H9 (cell line): ENCODE results near the gene SLC22A6. TPM values are rescaled to one million over a fixed set of nuclear protein-coding genes. Genes with fewer than 3 reads are reported as not detected.

Source experiments
- DNase-seq: peaks from one replicate; pipeline ENCODE4 v3.0.0-alpha.2; 2017
- H2AFZ ChIP-seq: one replicate; pipeline ENCODE4 v1.6.1; 2013; ENCODE audit warnings: mild to moderate bottlenecking, low read length, control low read depth, moderate library complexity
- H2AK5ac ChIP-seq: 2 replicates; pipeline ENCODE4 v1.6.1; 2013; ENCODE audit warnings: low read length, control low read depth, mixed read lengths; ENCODE audit not compliant: insufficient read length
- H2BK120ac ChIP-seq: one replicate; pipeline ENCODE4 v1.6.1; 2013; ENCODE audit warnings: low read depth, mild to moderate bottlenecking, low read length, control low read depth, inconsistent platforms; ENCODE audit not compliant: poor library complexity, severe bottlenecking
- H2BK12ac ChIP-seq: 2 replicates; pipeline ENCODE4 v1.6.1; 2013; ENCODE audit warnings: low read length, control low read depth, mixed read lengths, low read depth; ENCODE audit not compliant: insufficient read length
- H2BK15ac ChIP-seq: 2 replicates; pipeline ENCODE4 v1.6.1; 2013; ENCODE audit warnings: low read depth, low read length, control low read depth
- H2BK20ac ChIP-seq: one replicate; pipeline ENCODE4 v1.6.1; 2013; ENCODE audit warnings: low read depth, mild to moderate bottlenecking, low read length, control low read depth, inconsistent platforms; ENCODE audit not compliant: poor library complexity, severe bottlenecking
- H2BK5ac ChIP-seq: 2 replicates; pipeline ENCODE4 v1.6.1; 2013; ENCODE audit warnings: low read length, control low read depth, mixed read lengths; ENCODE audit not compliant: insufficient read length
- H3K14ac ChIP-seq: 2 replicates; pipeline ENCODE4 v1.6.1; 2013; ENCODE audit warnings: low read length, control low read depth; ENCODE audit not compliant: insufficient read depth
- H3K18ac ChIP-seq: 2 replicates; pipeline ENCODE4 v1.6.1; 2013; ENCODE audit warnings: low read depth, mild to moderate bottlenecking, mixed read lengths, low read length, control low read depth; ENCODE audit not compliant: insufficient read length
- H3K23ac ChIP-seq: 2 replicates; pipeline ENCODE4 v1.6.1; 2013; ENCODE audit warnings: low read length, control low read depth, mixed read lengths, low read depth; ENCODE audit not compliant: insufficient read length
- H3K23me2 ChIP-seq: 2 replicates; pipeline ENCODE4 v1.6.1; 2013; ENCODE audit warnings: low read depth, mild to moderate bottlenecking, mixed read lengths, low read length, control low read depth; ENCODE audit not compliant: insufficient read length, poor library complexity, severe bottlenecking
- H3K27ac ChIP-seq: 2 replicates; pipeline ENCODE4 v1.5.1; 2013; ENCODE audit warnings: low read length, control low read depth, mixed read lengths, low read depth; ENCODE audit not compliant: insufficient read length
- H3K27me3 ChIP-seq: 2 replicates; pipeline ENCODE4 v1.6.1; 2013; ENCODE audit warnings: low read length, control low read depth, inconsistent platforms; ENCODE audit not compliant: insufficient read depth
- H3K4ac ChIP-seq: 2 replicates; pipeline ENCODE4 v1.6.1; 2013; ENCODE audit warnings: low read depth, mild to moderate bottlenecking, control low read depth, inconsistent platforms, low read length, moderate library complexity
- H3K4me1 ChIP-seq: 2 replicates; pipeline ENCODE4 v1.6.1; 2013; ENCODE audit warnings: low read length, control low read depth, inconsistent platforms; ENCODE audit not compliant: insufficient read depth
- H3K4me2 ChIP-seq: 2 replicates; pipeline ENCODE4 v1.6.1; 2013; ENCODE audit warnings: low read length, control low read depth, mixed read lengths; ENCODE audit not compliant: insufficient read length, insufficient read depth
- H3K56ac ChIP-seq: 2 replicates; pipeline ENCODE4 v1.6.1; 2013; ENCODE audit warnings: low read depth, mild to moderate bottlenecking, mixed read lengths, low read length, control low read depth; ENCODE audit not compliant: insufficient read length
- H3K79me1 ChIP-seq: 2 replicates; pipeline ENCODE4 v1.6.1; 2013; ENCODE audit warnings: low read depth, mild to moderate bottlenecking, moderate library complexity, low read length, control low read depth, inconsistent platforms; ENCODE audit not compliant: insufficient read depth, poor library complexity, severe bottlenecking
- H3K79me2 ChIP-seq: 2 replicates; pipeline ENCODE4 v1.6.1; 2013; ENCODE audit warnings: low read length, control low read depth, inconsistent platforms; ENCODE audit not compliant: insufficient read depth
- H3K9ac ChIP-seq: 2 replicates; pipeline ENCODE4 v1.6.1; 2013; ENCODE audit warnings: low read length, control low read depth, mixed read lengths; ENCODE audit not compliant: insufficient read length; ENCODE audit errors: extremely low read depth
- H3K9me3 ChIP-seq: one replicate; pipeline ENCODE4 v1.6.1; 2013; ENCODE audit warnings: low read depth, low read length, inconsistent platforms; ENCODE audit not compliant: control insufficient read depth
- H3T11ph ChIP-seq: one replicate; pipeline ENCODE4 v1.6.1; 2013; ENCODE audit warnings: mild to moderate bottlenecking, low read length, control low read depth, inconsistent platforms
- H4K20me1 ChIP-seq: one replicate; pipeline ENCODE4 v1.6.1; 2013; ENCODE audit not compliant: control insufficient read depth, insufficient read length, insufficient read depth
- H4K5ac ChIP-seq: 2 replicates; pipeline ENCODE4 v1.6.1; 2013; ENCODE audit warnings: low read depth, mild to moderate bottlenecking, mixed read lengths, low read length, control low read depth; ENCODE audit not compliant: insufficient read length
- H4K8ac ChIP-seq: replicated peaks from 2 replicates; pipeline ENCODE4 v1.6.1; 2013; ENCODE audit warnings: low read length, control low read depth, mixed read lengths, low read depth; ENCODE audit not compliant: insufficient read length
- H4K91ac ChIP-seq: 2 replicates; pipeline ENCODE4 v1.6.1; 2013; ENCODE audit warnings: low read depth, mild to moderate bottlenecking, moderate library complexity, mixed read lengths, low read length, control low read depth; ENCODE audit not compliant: insufficient read length
- H3K27ac Mint-ChIP-seq, 3 experiments: 2 replicates in 2 of 3; 3 replicates in 1 of 3; pipeline ENCODE4 v1.8.0; 2020 to 2021; ENCODE audit warnings: mixed read lengths in 3 of 3, mild to moderate bottlenecking in 1 of 3, moderate library complexity in 1 of 3
- H3K27me3 Mint-ChIP-seq: 2 replicates; pipeline ENCODE4 v1.8.0; 2021; ENCODE audit warnings: low read depth, mild to moderate bottlenecking, moderate library complexity, mixed read lengths
- H3K36me3 Mint-ChIP-seq, 3 experiments: 2 replicates in 2 of 3; 3 replicates in 1 of 3; pipeline ENCODE4 v1.8.0; 2020 to 2021; ENCODE audit warnings: low read depth in 3 of 3, mixed read lengths in 3 of 3; ENCODE audit not compliant: insufficient read depth in 1 of 3
- H3K4me1 Mint-ChIP-seq, 2 experiments: 2 replicates each; pipeline ENCODE4 v1.8.0; 2020; ENCODE audit warnings: mixed read lengths in 2 of 2
- H3K4me3 Mint-ChIP-seq, 2 experiments: 2 replicates in 1 of 2; 3 replicates in 1 of 2; pipeline ENCODE4 v1.8.0; 2020 to 2021; ENCODE audit warnings: mild to moderate bottlenecking in 2 of 2, mixed read lengths in 2 of 2, moderate library complexity in 1 of 2
- H3K9me3 Mint-ChIP-seq, 2 experiments: 2 replicates in 1 of 2; 3 replicates in 1 of 2; pipeline ENCODE4 v1.8.0; 2020; ENCODE audit warnings: mild to moderate bottlenecking in 2 of 2, mixed read lengths in 2 of 2, moderate library complexity in 1 of 2
- WGBS: extraction: QIAGEN DNeasy Blood & Tissue Kit; methylation state at CpG from one replicate; pipeline ENCODE4 v1.1.7; 2013; ENCODE audit warnings: missing lambda C conversion rate, low lambda C conversion rate, mixed read lengths; ENCODE audit not compliant: insufficient read length; ENCODE audit errors: extremely low coverage; 5-methylcytosine and 5-hydroxymethylcytosine counted together
- total RNA-seq: library from RNA; stranded (reverse); gene quantifications from 2 replicates; pipeline ENCODE4 v1.2.1, GENCODE V29; 2021
- TF ChIP-seq, protein P1 (sequence below): fragments of 200-600 bp; sonication (generic); conservative IDR thresholded peaks from 3 replicates; pipeline ENCODE4 v1.8.0; 2021; ENCODE audit warnings: antibody characterized with exemption, mild to moderate bottlenecking

The SLC22A6 gene
- total RNA-seq, 1 experiment from 2014 or later = not detected

DNA sequence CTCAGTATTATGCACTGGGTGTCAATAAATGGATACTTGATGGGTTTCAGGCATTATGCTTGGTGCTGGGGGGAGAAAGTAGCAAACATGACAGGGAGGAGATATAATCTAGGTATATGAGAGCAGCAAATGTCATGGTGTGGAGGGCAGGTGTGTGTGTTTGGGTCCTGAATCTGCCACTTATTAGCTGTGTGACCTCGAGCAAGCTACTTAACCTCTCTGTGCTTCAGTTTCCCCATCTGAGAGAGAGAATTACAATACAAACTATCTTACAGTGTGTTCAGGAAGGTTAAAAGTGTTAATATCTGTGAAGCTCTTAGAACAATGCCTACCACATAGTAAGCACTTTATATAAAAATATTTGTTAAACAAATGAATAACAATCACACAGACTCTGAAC, 28.1 kb upstream of the SLC22A6 start:
- H3K56ac ChIP-seq = no peak overlapping the region
- no peaks in the 10 kb centered on the region for H3K36me3 Mint-ChIP-seq
- H3K14ac ChIP-seq = no peak overlapping the region
- H2BK12ac ChIP-seq = no peak overlapping the region
- no peak overlapping the region for H3K4me2 ChIP-seq
- no peak overlapping the region for H4K5ac ChIP-seq
- H3K4me1 ChIP-seq = no peaks in the 10 kb centered on the region; the same call in 1 of the 2 replicates
- DNase-seq = no peak
- no peaks in the 10 kb centered on the region for H3K79me1 ChIP-seq
- H3K23me2 ChIP-seq = no peaks in the 10 kb centered on the region
- H3K27ac Mint-ChIP-seq = no peak overlapping the region
- H3K9ac ChIP-seq = no peak overlapping the region
- no peak overlapping the region for H4K8ac ChIP-seq
- no peaks in the 10 kb centered on the region for H4K20me1 ChIP-seq
- no peaks in the 10 kb centered on the region; a peak in 1 of 5 replicates for H3K9me3 Mint-ChIP-seq
- TF ChIP-seq, protein P1, sequence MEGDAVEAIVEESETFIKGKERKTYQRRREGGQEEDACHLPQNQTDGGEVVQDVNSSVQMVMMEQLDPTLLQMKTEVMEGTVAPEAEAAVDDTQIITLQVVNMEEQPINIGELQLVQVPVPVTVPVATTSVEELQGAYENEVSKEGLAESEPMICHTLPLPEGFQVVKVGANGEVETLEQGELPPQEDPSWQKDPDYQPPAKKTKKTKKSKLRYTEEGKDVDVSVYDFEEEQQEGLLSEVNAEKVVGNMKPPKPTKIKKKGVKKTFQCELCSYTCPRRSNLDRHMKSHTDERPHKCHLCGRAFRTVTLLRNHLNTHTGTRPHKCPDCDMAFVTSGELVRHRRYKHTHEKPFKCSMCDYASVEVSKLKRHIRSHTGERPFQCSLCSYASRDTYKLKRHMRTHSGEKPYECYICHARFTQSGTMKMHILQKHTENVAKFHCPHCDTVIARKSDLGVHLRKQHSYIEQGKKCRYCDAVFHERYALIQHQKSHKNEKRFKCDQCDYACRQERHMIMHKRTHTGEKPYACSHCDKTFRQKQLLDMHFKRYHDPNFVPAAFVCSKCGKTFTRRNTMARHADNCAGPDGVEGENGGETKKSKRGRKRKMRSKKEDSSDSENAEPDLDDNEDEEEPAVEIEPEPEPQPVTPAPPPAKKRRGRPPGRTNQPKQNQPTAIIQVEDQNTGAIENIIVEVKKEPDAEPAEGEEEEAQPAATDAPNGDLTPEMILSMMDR = no peak
- H3K27me3 ChIP-seq = no peaks in the 10 kb centered on the region
- no peaks in the 10 kb centered on the region for H3K79me2 ChIP-seq
- no peak overlapping the region for H3T11ph ChIP-seq
- H2BK15ac ChIP-seq = no peak overlapping the region
- H3K9me3 ChIP-seq = no peaks in the 10 kb centered on the region
- no peak overlapping the region for H2BK5ac ChIP-seq
- H2AFZ ChIP-seq = no peak overlapping the region
- H3K4ac ChIP-seq = no peak overlapping the region
- H3K27me3 Mint-ChIP-seq = peaks cover 7% of the 10 kb centered on the region
- no peak overlapping the region for H3K27ac ChIP-seq
- H3K18ac ChIP-seq = no peak overlapping the region
- no peak overlapping the region for H2BK120ac ChIP-seq
- WGBS = no CpG with 5 or more reads among the region's 1 CpG
- H4K91ac ChIP-seq = no peak overlapping the region
- H2BK20ac ChIP-seq = no peak overlapping the region
- no peak overlapping the region for H3K23ac ChIP-seq
- H3K4me3 Mint-ChIP-seq = no peak overlapping the region
- H3K4me1 Mint-ChIP-seq = peaks cover 28 to 43% of the 10 kb centered on the region in 2 experiments
- no peak overlapping the region for H2AK5ac ChIP-seq
